Karpas-422 (cell line): ENCODE measurements around the gene CYP2U1. TPM values are rescaled to one million over a fixed set of nuclear protein-coding genes. Genes with fewer than 3 reads are reported as not detected.

Source experiments
- DNase-seq: peaks from one replicate; pipeline ENCODE4 v3.0.0-alpha.2; 2015
- H2AFZ ChIP-seq: fragments of 200-600 bp; sonication (generic); 2 replicates; pipeline ENCODE4 v1.6.1; 2014; ENCODE audit warnings: antibody characterized with exemption, low read length, mixed read lengths
- H3K27ac ChIP-seq: fragments of 200-600 bp; sonication (generic); 2 replicates; pipeline ENCODE4 v1.5.1; 2014; ENCODE audit warnings: mild to moderate bottlenecking, low read length, moderate library complexity
- H3K27me3 ChIP-seq: fragments of 200-600 bp; sonication (generic); 2 replicates; pipeline ENCODE4 v1.6.1; 2014; ENCODE audit warnings: low read length, mixed read lengths
- H3K36me3 ChIP-seq: fragments of 200-600 bp; sonication (generic); 2 replicates; pipeline ENCODE4 v1.6.1; 2014; ENCODE audit warnings: low read length, mixed read lengths; ENCODE audit not compliant: insufficient read depth
- H3K4me1 ChIP-seq: fragments of 200-600 bp; sonication (generic); 2 replicates; pipeline ENCODE4 v1.6.1; 2014; ENCODE audit warnings: mild to moderate bottlenecking, low read length, mixed read lengths
- H3K4me2 ChIP-seq: fragments of 200-600 bp; sonication (generic); 2 replicates; pipeline ENCODE4 v1.6.1; 2014; ENCODE audit warnings: low read length, low read depth, mild to moderate bottlenecking; ENCODE audit not compliant: poor library complexity, severe bottlenecking
- H3K4me3 ChIP-seq: fragments of 200-600 bp; sonication (generic); 2 replicates; pipeline ENCODE4 v1.5.1; 2014; ENCODE audit warnings: mild to moderate bottlenecking, antibody characterized with exemption, low read length, mixed read lengths
- H3K79me2 ChIP-seq: fragments of 200-600 bp; sonication (generic); 2 replicates; pipeline ENCODE4 v1.6.1; 2014; ENCODE audit warnings: mild to moderate bottlenecking, low read length, mixed read lengths
- H3K9ac ChIP-seq: fragments of 200-600 bp; sonication (generic); 2 replicates; pipeline ENCODE4 v1.6.0; 2014; ENCODE audit warnings: low read length
- H3K9me2 ChIP-seq: fragments of 200-600 bp; sonication (generic), shearing (Covaris generic); replicated peaks from 2 replicates; pipeline ENCODE4 v1.6.0; 2014; ENCODE audit warnings: mild to moderate bottlenecking, low read length, moderate library complexity; ENCODE audit not compliant: insufficient read depth
- H3K9me3 ChIP-seq: fragments of 300-700, 200-600 bp; sonication (generic); 2 replicates; pipeline ENCODE4 v1.6.1; 2014; ENCODE audit warnings: low read length, mixed read lengths
- H4K20me1 ChIP-seq: fragments of 200-600 bp; sonication (generic); 2 replicates; pipeline ENCODE4 v1.6.1; 2014; ENCODE audit warnings: mild to moderate bottlenecking, antibody characterized with exemption, low read length, low read depth; ENCODE audit not compliant: insufficient read depth
- total RNA-seq: library from RNA; depleted of rRNA; stranded (reverse); fragments of >200 nt; shearing (Covaris generic); gene quantifications from 2 replicates; pipeline ENCODE4 v1.2.3, GENCODE V29; 2014; ENCODE audit warnings: low replicate concordance

The CYP2U1 gene
- total RNA-seq, 1 experiment from 2014 or later, result 1.5 TPM

DNA sequence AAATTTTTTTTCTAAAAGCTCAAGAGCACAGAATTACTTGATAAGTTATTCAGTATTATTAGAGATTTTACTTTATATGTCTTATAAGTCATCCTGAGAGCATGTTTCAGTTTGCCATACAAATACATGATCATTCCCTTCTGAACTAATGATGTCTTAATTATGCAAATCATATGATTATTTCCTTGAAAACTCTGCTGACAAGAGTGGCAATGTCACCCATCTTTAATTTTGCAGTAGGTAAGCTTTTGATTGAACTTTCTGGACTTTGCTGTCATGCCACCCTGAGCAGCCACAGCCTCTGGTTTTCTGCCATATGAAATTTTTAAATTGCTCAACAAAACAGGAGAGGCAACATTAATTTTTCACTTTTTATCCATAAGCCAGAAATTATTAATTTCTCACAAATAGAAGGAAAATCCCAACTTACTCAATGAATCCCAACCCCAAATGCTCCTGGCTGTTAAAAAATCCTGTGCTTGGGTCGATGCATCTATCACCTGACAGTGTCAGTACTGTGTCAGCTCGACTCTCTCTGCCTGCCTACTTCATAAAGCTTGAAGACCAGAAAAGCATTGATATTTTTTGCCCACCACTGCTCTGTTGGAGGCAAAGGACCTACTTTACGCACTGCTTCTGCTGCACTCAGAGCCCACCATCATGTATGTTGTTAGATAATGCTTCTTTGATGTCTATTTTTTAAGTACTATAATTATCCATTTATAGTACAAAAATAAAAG, 46.8 kb downstream of the CYP2U1 start:
- H3K4me3 ChIP-seq, result no peak overlapping the region
- H3K9me2 ChIP-seq, result no peaks in the 10 kb centered on the region

GRCh38 chr4:107978716-107979451, 47.5 kb downstream of the CYP2U1 start:
- H3K27me3 ChIP-seq, result 0 out of 2 replicates have a peak, but pooled peaks cover 2% of the 10 kb centered on the region
- no peaks in the 10 kb centered on the region for H3K36me3 ChIP-seq
- no peaks in the 10 kb centered on the region for H3K79me2 ChIP-seq
- no peak overlapping the region for H3K9ac ChIP-seq
- DNase-seq, result no peak
- H3K9me3 ChIP-seq, result no peaks in the 10 kb centered on the region
- H2AFZ ChIP-seq, result no peak overlapping the region
- no peaks in the 10 kb centered on the region for H4K20me1 ChIP-seq
- H3K4me1 ChIP-seq, result no peaks in the 10 kb centered on the region
- no peak overlapping the region for H3K27ac ChIP-seq
- H3K4me3 ChIP-seq, result no peak overlapping the region
- no peaks in the 10 kb centered on the region for H3K9me2 ChIP-seq
- no peak overlapping the region for H3K4me2 ChIP-seq

More for the DNA sequence above, 46.8 kb downstream of the CYP2U1 start:
- Histone ChIP-seq H3K9me3 (no peaks in the 10 kb centered on the region), H3K27me3 (0 out of 2 replicates have a peak, but pooled peaks cover 2% of the 10 kb centered on the region), H4K20me1 (no peaks in the 10 kb centered on the region), H2AFZ (no peak overlapping the region), H3K4me1 (no peaks in the 10 kb centered on the region), H3K36me3 (no peaks in the 10 kb centered on the region), H3K27ac (no peak overlapping the region), H3K4me2 (no peak overlapping the region), H3K9ac (no peak overlapping the region), H3K79me2 (no peaks in the 10 kb centered on the region)
- no peak for DNase-seq

GRCh38 chr4:107987916-107988762, 56.8 kb downstream of the CYP2U1 start:
- H3K27me3 ChIP-seq, result no peaks in the 10 kb centered on the region
- no peak overlapping the region for H2AFZ ChIP-seq

DNA sequence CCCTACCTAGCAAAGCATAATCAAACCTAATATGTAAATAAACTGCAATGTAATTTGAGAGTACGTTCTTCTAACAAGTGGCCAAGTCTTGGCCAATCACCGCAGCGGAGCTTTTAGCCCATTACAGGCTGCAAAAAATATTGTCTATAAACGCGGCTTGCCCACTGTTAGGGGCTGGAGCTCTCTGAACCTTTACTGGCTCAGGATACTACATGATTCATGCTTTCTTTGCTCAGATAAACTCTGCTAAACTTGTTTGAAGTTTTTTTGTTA, 57.4 kb downstream of the CYP2U1 start:
- DNase-seq, result peak; percentile 58
- Histone ChIP-seq H3K79me2 (peaks cover 38% of the 10 kb centered on the region), H2AFZ (no peak overlapping the region), H3K4me2 (peak overlapping the region; percentile 87), H4K20me1 (no peaks in the 10 kb centered on the region), H3K27ac (no peak overlapping the region), H3K9me3 (no peaks in the 10 kb centered on the region), H3K4me3 (peak overlapping the region; percentile 96), H3K9me2 (no peaks in the 10 kb centered on the region), H3K4me1 (peaks cover 42% of the 10 kb centered on the region), H3K27me3 (no peaks in the 10 kb centered on the region), H3K9ac (no peak overlapping the region), H3K36me3 (no peaks in the 10 kb centered on the region)

More at GRCh38 chr4:107987916-107988762, 56.8 kb downstream of the CYP2U1 start:
- H3K9me2 ChIP-seq, result no peaks in the 10 kb centered on the region
- peaks cover 33% of the 10 kb centered on the region for H3K79me2 ChIP-seq
- H3K4me1 ChIP-seq, result peaks cover 37% of the 10 kb centered on the region
- DNase-seq, result no peak
- no peak overlapping the region for H3K27ac ChIP-seq
- peak overlapping the region; percentile 96; the same call in 1 of the 2 replicates for H3K4me3 ChIP-seq
- no peaks in the 10 kb centered on the region for H3K36me3 ChIP-seq
- H3K9ac ChIP-seq, result no peak overlapping the region
- H4K20me1 ChIP-seq, result no peaks in the 10 kb centered on the region
- H3K9me3 ChIP-seq, result no peaks in the 10 kb centered on the region
- H3K4me2 ChIP-seq, result peak overlapping the region; percentile 87

DNA sequence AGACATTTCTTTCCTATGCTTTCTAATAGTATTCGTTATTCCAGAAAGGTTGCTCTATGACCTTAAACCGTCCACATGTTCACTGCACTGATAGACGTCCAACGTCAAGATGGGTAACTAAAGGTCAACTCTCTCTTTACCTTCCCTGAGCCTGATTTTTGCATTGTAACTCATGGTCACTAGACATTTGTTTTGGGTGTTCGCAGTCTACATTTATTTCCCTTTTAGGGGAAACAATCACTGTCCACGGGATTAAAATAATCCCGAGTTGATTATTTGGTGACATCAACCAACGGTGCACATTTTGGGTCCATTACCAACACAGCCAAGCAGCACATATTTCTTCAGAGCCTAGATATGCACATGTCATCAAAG, 57.8 kb downstream of the CYP2U1 start:
- H4K20me1 ChIP-seq, result no peaks in the 10 kb centered on the region
- H3K27me3 ChIP-seq, result no peaks in the 10 kb centered on the region
- H3K4me3 ChIP-seq, result peak overlapping the region; percentile 96
- peak overlapping the region; percentile 92 for H2AFZ ChIP-seq
- peak overlapping the region; percentile 87 for H3K4me2 ChIP-seq
- no peaks in the 10 kb centered on the region for H3K36me3 ChIP-seq
- no peaks in the 10 kb centered on the region for H3K9me3 ChIP-seq
- no peaks in the 10 kb centered on the region for H3K9me2 ChIP-seq
- H3K79me2 ChIP-seq, result peaks cover 43% of the 10 kb centered on the region
- H3K9ac ChIP-seq, result peak overlapping the region; percentile 64
- peaks cover 47% of the 10 kb centered on the region for H3K4me1 ChIP-seq
- peak; percentile 52 for DNase-seq
- H3K27ac ChIP-seq, result no peak overlapping the region

GRCh38 chr4:107989537-107990386, 58.4 kb downstream of the CYP2U1 start, which contains the start of gene HADH:
Gene HADH, plus strand, starts transcription at chr4:107989889. Its CDS starts 44 bp downstream, at chr4:107989933.
- Histone ChIP-seq H3K4me1 (peaks cover 53% of the 10 kb centered on the region), H3K79me2 (peaks cover 49% of the 10 kb centered on the region), H3K27me3 (no peaks in the 10 kb centered on the region), H3K27ac (no peak within 1 kb of the TSS), H3K9me2 (no peaks in the 10 kb centered on the region), H3K9me3 (no peaks in the 10 kb centered on the region), H4K20me1 (no peaks in the 10 kb centered on the region), H3K4me2 (peak within 1 kb of the TSS; percentile 87), H2AFZ (peak within 1 kb of the TSS; percentile 93), H3K9ac (peak within 1 kb of the TSS; percentile 95), H3K36me3 (no peaks in the 10 kb centered on the region), H3K4me3 (peak within 1 kb of the TSS; percentile 96)
- peak; percentile 98 for DNase-seq

DNA sequence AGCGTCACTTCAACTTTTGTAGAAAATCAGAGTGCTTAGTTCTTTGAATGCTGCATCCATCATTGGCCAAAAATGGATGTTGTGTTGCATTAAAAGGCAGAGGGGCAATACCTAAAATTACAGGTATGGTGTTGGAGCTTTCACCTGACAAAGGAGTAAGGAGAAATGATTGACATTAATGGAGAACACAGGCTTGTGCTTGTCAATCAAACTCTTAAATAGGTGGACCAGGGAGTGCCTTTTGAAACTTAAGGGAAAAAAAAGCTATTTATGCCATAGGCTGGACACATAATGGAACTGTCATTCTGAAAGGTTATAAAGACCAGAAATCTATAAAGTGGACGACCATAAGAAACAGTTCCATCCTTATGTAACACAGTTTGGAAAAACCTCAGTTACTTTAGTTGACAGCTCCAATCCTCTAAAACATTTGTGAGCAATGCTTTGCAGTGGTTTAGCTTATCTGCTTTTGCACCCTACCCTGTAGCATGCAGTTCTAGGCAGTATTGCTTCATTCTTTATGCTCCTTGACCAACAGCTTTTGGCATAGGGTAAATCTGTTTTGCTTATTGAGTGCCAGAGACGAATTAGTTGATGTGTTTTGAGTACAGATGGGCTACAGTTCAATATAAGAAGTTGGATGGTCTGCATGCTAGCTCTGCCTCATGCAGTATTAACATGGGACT, 60.7 kb downstream of the CYP2U1 start:
- DNase-seq, result no peak
- H3K9me3 ChIP-seq, result no peaks in the 10 kb centered on the region
- H3K4me1 ChIP-seq, result peaks cover 70% of the 10 kb centered on the region
- no peak overlapping the region for H2AFZ ChIP-seq
- peak overlapping the region; percentile 87 for H3K4me2 ChIP-seq
- peaks cover 6% of the 10 kb centered on the region; the same call in 1 of the 2 replicates for H3K36me3 ChIP-seq
- no peaks in the 10 kb centered on the region for H3K9me2 ChIP-seq
- peaks cover 72% of the 10 kb centered on the region for H3K79me2 ChIP-seq
- H3K27me3 ChIP-seq, result no peaks in the 10 kb centered on the region
- peak overlapping the region; percentile 96 for H3K4me3 ChIP-seq
- peak overlapping the region; percentile 10; the same call in 1 of the 2 replicates for H3K27ac ChIP-seq
- H4K20me1 ChIP-seq, result no peaks in the 10 kb centered on the region
- 0 out of 2 replicates have a peak overlapping the region, but pooled peaks have one; percentile 95 for H3K9ac ChIP-seq
